ENCODE data around the gene USP47.

DNA sequence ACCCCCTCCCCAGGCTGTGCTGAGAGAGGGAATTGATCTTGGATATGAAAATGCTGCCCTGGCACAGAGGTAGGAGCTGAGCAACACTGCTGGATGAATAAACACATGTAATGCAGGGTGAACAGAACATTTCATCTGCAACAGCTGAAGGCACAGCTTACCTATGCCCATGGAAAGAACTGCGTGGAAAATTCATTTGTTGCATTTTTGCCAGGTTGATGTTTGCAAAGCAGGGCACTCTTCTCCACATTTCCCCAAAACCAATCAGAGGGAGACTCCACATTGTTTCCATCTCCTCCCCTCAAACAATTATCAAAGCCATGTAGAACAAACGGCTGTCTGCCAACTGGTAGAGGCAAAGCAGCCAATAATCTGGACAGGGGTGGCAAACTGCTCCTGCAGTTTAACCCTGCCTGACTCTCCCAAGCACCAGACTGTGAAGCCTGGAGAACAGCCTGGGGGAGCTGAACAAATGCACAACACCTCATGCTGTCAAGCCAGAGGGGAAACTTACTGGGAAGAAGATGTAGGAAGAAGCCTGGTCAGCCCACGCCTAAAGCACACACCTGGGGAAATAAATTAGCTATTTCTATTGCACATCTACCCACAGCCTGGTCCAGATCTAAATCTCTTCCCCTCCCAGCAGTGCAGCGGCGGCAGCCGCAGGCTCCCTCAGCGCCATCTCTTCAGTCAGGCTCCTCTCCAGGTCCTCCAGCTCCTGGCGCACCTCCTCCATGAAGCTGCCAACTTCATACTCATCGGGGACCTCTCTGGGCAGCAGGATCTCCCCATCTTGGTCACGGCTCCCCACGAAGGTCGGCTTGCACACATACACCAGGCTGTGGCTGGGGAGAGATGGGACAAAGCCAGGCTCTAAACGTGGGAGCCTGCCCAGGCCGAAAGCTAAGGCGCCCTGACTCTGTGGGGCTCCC, 122.3 kb downstream of the USP47 start:
- no peak for TF ChIP-seq POLR2A (IDR thresholded peaks at IDR 0.05)
- TF ChIP-seq, protein P1, sequence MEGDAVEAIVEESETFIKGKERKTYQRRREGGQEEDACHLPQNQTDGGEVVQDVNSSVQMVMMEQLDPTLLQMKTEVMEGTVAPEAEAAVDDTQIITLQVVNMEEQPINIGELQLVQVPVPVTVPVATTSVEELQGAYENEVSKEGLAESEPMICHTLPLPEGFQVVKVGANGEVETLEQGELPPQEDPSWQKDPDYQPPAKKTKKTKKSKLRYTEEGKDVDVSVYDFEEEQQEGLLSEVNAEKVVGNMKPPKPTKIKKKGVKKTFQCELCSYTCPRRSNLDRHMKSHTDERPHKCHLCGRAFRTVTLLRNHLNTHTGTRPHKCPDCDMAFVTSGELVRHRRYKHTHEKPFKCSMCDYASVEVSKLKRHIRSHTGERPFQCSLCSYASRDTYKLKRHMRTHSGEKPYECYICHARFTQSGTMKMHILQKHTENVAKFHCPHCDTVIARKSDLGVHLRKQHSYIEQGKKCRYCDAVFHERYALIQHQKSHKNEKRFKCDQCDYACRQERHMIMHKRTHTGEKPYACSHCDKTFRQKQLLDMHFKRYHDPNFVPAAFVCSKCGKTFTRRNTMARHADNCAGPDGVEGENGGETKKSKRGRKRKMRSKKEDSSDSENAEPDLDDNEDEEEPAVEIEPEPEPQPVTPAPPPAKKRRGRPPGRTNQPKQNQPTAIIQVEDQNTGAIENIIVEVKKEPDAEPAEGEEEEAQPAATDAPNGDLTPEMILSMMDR (IDR thresholded peaks at IDR 0.05), result no peak

Measured in esophagus squamous epithelium (tissue), 4 donors.